ENCODE data around the gene ST3GAL6. TPM values are rescaled to one million over a fixed set of nuclear protein-coding genes. Genes with fewer than 3 reads are reported as not detected.
A peak's percentile ranks its signal among the peaks of the same experiment; 100 is the strongest.

ST3GAL6 gene
- total and polyA plus RNA-seq, 2 of the 13 experiments (the other 11 are each of a cell fraction or from before 2014, with no cell fraction given): 17.5 to 23.2 TPM

DNA sequence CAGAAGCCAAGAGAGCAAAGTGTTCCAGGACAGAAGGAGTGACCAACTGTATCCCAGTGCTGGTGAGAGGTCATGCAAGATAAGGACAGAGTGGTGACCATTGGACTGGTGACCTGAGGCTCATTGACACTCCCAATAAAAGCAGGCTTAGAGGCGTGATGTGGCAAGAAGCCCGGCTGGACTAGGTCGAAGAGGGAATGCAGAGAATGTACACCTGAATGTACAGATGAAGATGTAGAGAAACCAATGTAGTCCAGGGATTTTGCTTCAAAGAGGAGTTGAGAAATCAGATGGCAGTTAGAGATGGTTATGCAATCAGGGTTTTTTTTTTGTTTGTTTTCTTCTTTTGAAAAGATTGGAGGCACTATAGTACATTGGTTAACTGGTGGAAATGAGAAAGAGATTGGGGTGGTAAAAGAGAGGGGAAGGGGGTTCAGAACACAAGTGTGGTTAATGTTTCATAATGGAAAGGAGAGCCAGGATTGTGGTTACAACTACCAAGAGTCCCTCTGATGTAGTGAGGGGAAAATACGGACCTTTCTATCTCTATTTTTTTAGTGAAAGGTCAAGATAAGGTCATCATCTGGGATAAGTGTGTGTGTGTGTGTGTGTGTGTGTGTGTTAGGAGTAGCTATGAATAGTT, 23.3 kb downstream of the ST3GAL6 start (continued):
- TF ChIP-seq, protein P1, sequence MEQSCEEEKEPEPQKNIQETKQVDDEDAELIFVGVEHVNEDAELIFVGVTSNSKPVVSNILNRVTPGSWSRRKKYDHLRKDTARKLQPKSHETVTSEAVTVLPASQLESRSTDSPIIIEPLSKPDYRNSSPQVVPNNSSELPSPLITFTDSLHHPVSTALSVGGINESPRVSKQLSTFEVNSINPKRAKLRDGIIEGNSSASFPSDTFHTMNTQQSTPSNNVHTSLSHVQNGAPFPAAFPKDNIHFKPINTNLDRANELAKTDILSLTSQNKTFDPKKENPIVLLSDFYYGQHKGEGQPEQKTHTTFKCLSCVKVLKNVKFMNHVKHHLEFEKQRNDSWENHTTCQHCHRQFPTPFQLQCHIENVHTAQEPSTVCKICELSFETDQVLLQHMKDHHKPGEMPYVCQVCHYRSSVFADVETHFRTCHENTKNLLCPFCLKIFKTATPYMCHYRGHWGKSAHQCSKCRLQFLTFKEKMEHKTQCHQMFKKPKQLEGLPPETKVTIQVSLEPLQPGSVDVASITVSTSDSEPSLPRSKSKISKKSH (CRISPR knock-in tag; IDR thresholded peaks at IDR 0.05; ENCODE audit: borderline replicate concordance): no peak
- TF ChIP-seq TBX2 (CRISPR knock-in tag; IDR thresholded peaks at IDR 0.05; ENCODE audit: borderline replicate concordance): peak; percentile 71; the same call in 1 of the 2 replicates
- TF ChIP-seq, protein P2, sequence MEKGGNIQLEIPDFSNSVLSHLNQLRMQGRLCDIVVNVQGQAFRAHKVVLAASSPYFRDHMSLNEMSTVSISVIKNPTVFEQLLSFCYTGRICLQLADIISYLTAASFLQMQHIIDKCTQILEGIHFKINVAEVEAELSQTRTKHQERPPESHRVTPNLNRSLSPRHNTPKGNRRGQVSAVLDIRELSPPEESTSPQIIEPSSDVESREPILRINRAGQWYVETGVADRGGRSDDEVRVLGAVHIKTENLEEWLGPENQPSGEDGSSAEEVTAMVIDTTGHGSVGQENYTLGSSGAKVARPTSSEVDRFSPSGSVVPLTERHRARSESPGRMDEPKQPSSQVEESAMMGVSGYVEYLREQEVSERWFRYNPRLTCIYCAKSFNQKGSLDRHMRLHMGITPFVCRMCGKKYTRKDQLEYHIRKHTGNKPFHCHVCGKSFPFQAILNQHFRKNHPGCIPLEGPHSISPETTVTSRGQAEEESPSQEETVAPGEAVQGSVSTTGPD (CRISPR knock-in tag; IDR thresholded peaks at IDR 0.05): 0 out of 2 replicates have a peak, but pooled peaks have one; percentile 28
- TF ChIP-seq HOXA9 (CRISPR knock-in tag; IDR thresholded peaks at IDR 0.05; ENCODE audit: borderline replicate concordance): no peak
- peak; percentile 85 for TF ChIP-seq GATAD2A (CRISPR knock-in tag; IDR thresholded peaks at IDR 0.05)
- TF ChIP-seq TMF1 (CRISPR knock-in tag; IDR thresholded peaks at IDR 0.05; ENCODE audit: low read depth): no peak
- TF ChIP-seq, protein P3, sequence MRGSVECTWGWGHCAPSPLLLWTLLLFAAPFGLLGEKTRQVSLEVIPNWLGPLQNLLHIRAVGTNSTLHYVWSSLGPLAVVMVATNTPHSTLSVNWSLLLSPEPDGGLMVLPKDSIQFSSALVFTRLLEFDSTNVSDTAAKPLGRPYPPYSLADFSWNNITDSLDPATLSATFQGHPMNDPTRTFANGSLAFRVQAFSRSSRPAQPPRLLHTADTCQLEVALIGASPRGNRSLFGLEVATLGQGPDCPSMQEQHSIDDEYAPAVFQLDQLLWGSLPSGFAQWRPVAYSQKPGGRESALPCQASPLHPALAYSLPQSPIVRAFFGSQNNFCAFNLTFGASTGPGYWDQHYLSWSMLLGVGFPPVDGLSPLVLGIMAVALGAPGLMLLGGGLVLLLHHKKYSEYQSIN (CRISPR knock-in tag; IDR thresholded peaks at IDR 0.05; ENCODE audit: borderline replicate concordance): no peak
- TF ChIP-seq NCOA1 (CRISPR knock-in tag; IDR thresholded peaks at IDR 0.05): no peak
- peak; percentile 31; the same call in 1 of the 2 replicates for TF ChIP-seq SOX13 (IDR thresholded peaks at IDR 0.05)
- TF ChIP-seq SOX13 (CRISPR knock-in tag; conservative IDR thresholded peaks at IDR 0.05 in 1 of 2, IDR thresholded peaks at IDR 0.05 in 1 of 2): peak in 1 of 2 experiments; percentile 78; a peak in 2 of 4 replicates
- TF ChIP-seq MEIS1 (CRISPR knock-in tag; IDR thresholded peaks at IDR 0.05; ENCODE audit: borderline replicate concordance): no peak
- TF ChIP-seq, protein P4, sequence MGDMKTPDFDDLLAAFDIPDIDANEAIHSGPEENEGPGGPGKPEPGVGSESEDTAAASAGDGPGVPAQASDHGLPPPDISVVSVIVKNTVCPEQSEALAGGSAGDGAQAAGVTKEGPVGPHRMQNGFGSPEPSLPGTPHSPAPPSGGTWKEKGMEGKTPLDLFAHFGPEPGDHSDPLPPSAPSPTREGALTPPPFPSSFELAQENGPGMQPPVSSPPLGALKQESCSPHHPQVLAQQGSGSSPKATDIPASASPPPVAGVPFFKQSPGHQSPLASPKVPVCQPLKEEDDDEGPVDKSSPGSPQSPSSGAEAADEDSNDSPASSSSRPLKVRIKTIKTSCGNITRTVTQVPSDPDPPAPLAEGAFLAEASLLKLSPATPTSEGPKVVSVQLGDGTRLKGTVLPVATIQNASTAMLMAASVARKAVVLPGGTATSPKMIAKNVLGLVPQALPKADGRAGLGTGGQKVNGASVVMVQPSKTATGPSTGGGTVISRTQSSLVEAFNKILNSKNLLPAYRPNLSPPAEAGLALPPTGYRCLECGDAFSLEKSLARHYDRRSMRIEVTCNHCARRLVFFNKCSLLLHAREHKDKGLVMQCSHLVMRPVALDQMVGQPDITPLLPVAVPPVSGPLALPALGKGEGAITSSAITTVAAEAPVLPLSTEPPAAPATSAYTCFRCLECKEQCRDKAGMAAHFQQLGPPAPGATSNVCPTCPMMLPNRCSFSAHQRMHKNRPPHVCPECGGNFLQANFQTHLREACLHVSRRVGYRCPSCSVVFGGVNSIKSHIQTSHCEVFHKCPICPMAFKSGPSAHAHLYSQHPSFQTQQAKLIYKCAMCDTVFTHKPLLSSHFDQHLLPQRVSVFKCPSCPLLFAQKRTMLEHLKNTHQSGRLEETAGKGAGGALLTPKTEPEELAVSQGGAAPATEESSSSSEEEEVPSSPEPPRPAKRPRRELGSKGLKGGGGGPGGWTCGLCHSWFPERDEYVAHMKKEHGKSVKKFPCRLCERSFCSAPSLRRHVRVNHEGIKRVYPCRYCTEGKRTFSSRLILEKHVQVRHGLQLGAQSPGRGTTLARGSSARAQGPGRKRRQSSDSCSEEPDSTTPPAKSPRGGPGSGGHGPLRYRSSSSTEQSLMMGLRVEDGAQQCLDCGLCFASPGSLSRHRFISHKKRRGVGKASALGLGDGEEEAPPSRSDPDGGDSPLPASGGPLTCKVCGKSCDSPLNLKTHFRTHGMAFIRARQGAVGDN (CRISPR knock-in tag; IDR thresholded peaks at IDR 0.05): no peak
- no peak for TF ChIP-seq ZNF782 (CRISPR knock-in tag; IDR thresholded peaks at IDR 0.05; ENCODE audit: borderline replicate concordance)
- TF ChIP-seq AGO2 (optimal IDR thresholded peaks at IDR 0.05; ENCODE audit: low read depth, low read length): no peak
- no peak for TF ChIP-seq HMGA1 (CRISPR knock-in tag; conservative IDR thresholded peaks at IDR 0.05)
- no peak for TF ChIP-seq ZZZ3 (CRISPR knock-in tag; IDR thresholded peaks at IDR 0.05; ENCODE audit: borderline replicate concordance)
- no peak for TF ChIP-seq ZNF543 (CRISPR knock-in tag; IDR thresholded peaks at IDR 0.05)
- TF ChIP-seq, protein P5, sequence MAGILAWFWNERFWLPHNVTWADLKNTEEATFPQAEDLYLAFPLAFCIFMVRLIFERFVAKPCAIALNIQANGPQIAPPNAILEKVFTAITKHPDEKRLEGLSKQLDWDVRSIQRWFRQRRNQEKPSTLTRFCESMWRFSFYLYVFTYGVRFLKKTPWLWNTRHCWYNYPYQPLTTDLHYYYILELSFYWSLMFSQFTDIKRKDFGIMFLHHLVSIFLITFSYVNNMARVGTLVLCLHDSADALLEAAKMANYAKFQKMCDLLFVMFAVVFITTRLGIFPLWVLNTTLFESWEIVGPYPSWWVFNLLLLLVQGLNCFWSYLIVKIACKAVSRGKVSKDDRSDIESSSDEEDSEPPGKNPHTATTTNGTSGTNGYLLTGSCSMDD (CRISPR knock-in tag; IDR thresholded peaks at IDR 0.05): no peak
